HG02642 (cell line): Measurements from ENCODE around the gene ARHGAP1.

Experiments
- ATAC-seq: cut with Tn5 transposase; IDR thresholded peaks from one replicate; pipeline ENCODE4 v1.9.1; 2021; ENCODE audit warnings: mild to moderate bottlenecking; ENCODE audit not compliant: unreplicated experiment, poor library complexity

ARHGAP1 gene

GRCh38 chr11:46695345-46696211 lies 4.8 kb downstream of the ARHGAP1 start:
- ATAC-seq: no peak

- no peak for ATAC-seq
Measured at GRCh38 chr11:46694607-46695006, 5.8 kb downstream of the ARHGAP1 start.

GRCh38 chr11:46694072-46694471 lies 6.3 kb downstream of the ARHGAP1 start:
- no peak for ATAC-seq

DNA sequence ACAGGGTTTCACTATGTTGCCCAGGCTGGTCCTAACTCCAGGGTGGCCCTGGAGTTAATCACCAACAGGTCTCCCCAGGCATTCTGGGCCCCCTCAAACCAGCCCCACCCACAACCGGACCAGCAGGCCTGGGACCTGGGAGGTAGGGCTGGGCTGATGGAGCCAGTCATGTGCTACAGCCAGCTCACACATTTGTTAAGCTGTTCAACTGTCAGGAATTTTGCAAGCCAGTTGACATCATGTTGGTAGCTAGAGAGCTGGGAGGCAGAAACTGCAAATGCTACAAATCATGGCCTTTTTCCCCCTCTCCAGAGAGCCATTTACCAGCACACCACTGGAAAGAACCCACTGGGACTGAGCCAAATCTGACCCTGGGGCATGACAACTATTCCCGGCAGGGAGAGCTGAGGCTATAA lies 6.8 kb downstream of the ARHGAP1 start:
- ATAC-seq: no peak

- no peak for ATAC-seq
Measured at GRCh38 chr11:46692450-46692849, 8.0 kb downstream of the ARHGAP1 start.

DNA sequence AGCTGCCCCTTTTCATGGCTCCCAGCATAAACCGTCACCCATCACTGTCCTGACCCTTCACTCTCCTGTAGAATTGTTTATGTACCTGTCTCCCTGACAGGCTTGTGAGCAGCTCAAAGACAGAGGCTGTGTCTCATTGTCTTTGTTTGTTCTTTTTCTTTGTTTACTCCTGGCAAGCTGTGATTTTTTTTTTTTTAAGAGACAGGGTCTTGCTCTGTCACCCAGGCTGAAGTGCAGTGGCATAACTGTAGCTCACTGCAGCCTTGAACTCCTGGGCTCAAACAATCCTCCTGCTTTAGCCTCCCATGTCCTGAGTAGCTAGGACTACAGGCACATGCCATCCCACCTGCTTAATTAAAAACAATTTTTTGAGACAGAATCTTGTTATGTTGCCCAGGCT lies 9.7 kb downstream of the ARHGAP1 start:
- ATAC-seq: no peak

- no peak for ATAC-seq
Measured at GRCh38 chr11:46686886-46687795, 13.3 kb downstream of the ARHGAP1 start.

DNA sequence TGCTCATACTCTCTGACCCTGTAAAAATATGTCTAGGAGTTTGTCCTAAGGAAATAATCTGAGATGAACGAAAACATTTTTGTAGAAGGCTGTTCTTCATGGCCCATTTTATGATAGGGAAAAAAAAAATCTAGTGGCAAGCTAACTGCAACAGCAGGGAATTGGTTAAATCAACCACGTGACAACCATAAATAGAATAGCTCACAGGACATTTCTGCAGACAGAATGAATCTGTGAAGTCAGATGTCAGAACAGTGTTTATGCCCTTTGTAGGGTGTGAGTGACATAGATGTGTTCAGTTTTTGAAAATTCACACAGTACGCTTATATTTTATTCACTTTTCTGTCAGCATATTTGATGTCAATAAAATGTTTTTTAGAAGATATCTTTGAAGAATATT lies 16.1 kb downstream of the ARHGAP1 start:
- no peak for ATAC-seq

GRCh38 chr11:46682773-46683752 lies 17.4 kb downstream of the ARHGAP1 start:
- no peak for ATAC-seq

DNA sequence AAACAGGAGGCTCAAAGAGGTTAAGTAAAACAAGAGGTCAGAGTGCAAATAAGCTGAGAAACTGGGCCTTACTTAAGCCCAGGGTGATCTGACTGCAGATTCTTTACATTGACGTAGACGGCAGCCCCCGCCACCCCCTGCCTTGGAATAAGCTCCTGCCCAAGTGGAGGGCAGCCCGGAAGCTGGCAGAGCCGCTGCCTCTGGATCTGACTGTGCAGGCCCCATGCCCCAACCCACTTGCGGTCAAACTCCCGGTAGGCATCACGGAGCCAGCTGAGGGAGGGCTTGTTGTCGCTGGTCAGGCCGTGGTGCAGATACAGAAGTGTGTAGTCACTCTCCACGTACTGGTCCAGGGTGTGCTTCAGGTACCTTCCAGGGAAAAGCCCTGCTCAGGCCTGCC lies 18.6 kb downstream of the ARHGAP1 start:
- ATAC-seq: no peak

DNA sequence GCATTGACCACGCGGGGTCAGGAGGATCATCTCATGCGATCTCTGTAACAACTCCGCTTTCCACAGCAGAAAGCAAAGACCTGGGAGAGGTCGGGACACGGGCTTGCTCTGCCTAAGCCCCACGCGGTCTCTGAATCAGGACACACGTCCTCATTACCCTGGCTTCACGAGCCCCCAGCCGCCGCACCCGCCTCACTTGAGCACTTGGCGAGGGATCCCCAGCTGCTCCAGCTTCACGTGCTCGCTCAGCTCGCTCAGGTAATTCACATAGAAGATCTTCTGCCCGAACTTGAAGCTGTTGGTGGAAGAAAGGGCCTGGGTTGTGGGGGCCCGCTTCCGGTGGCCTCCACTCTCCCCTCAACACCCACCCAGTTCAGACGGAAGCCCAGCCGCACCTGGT lies 19.6 kb downstream of the ARHGAP1 start:
- ATAC-seq: no peak

GRCh38 chr11:46680164-46680760 lies 20.2 kb downstream of the ARHGAP1 start:
- no peak for ATAC-seq

- ATAC-seq: no peak
Measured at GRCh38 chr11:46679241-46680163, 20.9 kb downstream of the ARHGAP1 start.

DNA sequence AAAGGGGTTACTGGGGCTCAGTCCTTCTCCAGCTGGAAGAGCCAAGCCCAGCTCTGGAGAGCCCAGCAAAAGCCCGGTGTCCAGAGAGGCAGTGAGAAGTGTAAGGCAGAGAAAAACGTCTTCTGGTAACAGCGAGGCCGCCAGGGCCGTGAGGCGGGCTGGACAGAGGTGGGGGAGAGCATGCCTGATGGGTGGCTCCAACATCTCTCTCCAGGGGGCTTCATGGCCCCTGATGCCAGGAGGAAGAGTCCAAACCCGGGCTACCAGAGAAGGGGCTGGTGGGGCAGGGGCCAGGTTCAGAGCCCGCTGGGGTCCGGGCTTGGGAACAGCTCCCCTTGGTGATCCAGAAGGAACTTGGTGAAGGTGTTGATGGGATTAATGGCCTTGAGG lies 21.7 kb downstream of the ARHGAP1 start:
- no peak for ATAC-seq

DNA sequence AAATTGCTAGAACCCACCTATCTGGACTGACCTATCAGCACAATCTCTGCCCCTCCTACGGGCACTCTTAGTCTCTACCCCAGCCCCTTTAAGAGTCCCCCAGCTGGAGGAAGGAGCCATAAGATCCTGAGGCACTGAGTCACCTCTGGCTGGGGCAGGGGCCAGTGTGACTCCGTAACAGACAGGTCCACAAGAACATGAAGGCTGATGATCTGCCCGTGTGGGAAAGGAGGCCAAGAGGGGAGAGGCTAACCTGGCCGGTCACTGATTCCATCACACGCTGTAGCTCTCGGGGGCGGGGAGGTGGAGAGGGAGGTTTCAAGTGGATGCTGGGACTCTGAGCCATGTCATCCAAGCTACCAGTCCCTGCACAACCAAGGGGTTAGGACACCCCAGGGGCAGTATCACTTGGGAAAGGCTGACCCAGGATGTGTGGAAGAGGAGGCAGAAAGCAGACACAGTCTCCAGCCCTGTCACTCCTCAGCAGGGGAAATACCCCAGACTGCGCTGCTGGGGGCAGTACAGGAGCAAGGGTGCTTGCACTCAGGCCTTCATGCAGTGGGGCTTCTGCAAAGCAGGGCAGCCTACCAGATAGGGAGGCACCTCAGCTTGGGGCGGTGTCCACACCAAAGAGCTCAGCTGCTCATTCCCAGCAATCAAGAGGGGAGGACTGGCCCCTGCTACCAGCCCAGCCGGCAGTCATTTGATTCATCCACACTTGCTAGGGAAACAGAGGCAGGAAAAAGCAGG lies 22.3 kb downstream of the ARHGAP1 start:
- no peak for ATAC-seq

DNA sequence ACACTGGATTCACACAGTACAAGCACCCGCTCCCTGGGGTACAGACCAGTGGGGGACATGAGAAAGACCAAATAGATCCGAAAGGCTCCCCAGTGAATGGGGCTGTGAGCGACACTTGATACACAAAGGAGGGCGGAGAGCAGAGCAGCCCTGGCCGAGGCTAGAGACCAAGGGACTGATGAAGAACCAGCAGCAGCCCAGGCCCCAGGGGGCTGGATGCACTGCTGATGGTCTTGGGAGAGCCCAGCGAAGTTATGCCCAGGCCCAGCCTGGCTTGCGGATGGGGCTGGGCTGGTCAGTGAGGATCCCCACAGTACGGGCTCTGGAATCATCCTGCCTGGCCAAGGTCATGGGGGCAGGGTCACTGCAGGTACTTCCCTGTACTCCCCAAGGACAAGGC lies 23.2 kb downstream of the ARHGAP1 start:
- no peak for ATAC-seq

DNA sequence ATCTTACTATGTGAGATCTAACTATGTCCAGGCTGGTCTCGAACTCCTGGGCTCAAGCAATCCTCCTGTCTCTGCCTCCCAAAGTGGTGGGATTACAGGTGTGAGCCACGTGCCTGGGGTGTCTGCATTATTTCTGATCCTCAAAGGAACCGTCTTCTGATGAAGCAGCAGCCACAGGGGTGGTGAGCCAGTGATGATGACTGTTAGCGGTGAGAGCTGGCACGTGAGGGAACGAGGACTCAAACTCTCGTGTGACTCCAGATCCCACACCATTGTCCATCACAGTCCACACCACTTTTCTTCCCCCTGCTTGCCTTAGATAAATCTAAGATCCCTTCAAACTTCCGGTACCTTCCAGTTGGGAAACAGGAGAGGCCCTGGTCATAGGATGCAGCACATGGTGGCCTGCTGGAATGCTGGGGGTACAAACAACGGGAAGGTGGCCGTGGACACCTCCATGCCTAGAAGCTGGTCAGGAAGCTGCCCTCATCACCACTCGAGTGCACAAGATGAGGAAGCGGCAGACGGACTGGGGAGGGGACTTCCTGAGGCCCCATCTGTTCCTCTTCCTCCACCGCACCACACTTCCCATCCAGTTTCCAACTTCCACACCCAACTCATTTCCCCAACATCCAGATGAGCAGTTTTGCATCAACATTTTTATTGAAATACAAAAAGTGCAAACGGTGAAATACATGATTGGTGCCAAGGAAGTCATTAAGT lies 23.8 kb downstream of the ARHGAP1 start:
- no peak for ATAC-seq
